H1 (cell line): ENCODE results near the gene RABGGTB. TPM values are rescaled to one million over a fixed set of nuclear protein-coding genes. Genes with fewer than 3 reads are reported as not detected.

Source experiments
- CTBP2 ChIP-seq: IDR thresholded peaks from 2 replicates; pipeline ENCODE4 v1.7.0; 2011; ENCODE audit warnings: borderline replicate concordance, mild to moderate bottlenecking, moderate library complexity, mixed read lengths, low read length; ENCODE audit not compliant: insufficient read depth, insufficient read length
- EP300 ChIP-seq, 2 experiments: IDR thresholded peaks; 1 replicate in 1 of 2; 2 replicates in 1 of 2; pipeline ENCODE4 v1.6.1; 2011 to 2012; ENCODE audit warnings: low read depth in 2 of 2, low read length in 2 of 2, mild to moderate bottlenecking in 2 of 2, borderline replicate concordance in 1 of 2, inconsistent platforms in 1 of 2, moderate library complexity in 1 of 2
- JUN ChIP-seq: IDR thresholded peaks from 2 replicates; pipeline ENCODE4 v1.6.1; 2011; ENCODE audit warnings: low read depth, mild to moderate bottlenecking, improper control_type of control experiment, low read length
- NRF1 ChIP-seq: IDR thresholded peaks from 2 replicates; pipeline ENCODE4 v1.6.1; 2011; ENCODE audit warnings: mild to moderate bottlenecking, low read depth, low read length, improper control_type of control experiment
- TBP ChIP-seq: IDR thresholded peaks from 2 replicates; pipeline ENCODE4 v1.6.1; 2011; ENCODE audit warnings: low read depth, low read length, improper control_type of control experiment
- polyA plus RNA-seq, 7 experiments: library from polyadenylated mRNA; depleted of rRNA in 3 of 7; stranded (reverse) in 5 of 7; unstranded in 2 of 7; fragments of >200 nt in 5 of 7; fragments of 200-250 nt in 2 of 7; gene quantifications; 1 replicate in 5 of 7; 2 replicates in 1 of 7; 4 replicates in 1 of 7; pipeline versions ENCODE4 v1.2.1 to v1.2.3, GENCODE V29; 2011 to 2013; ENCODE audit warnings: missing spikeins in 2 of 7, mixed read lengths in 2 of 7
- total RNA-seq: library from RNA; stranded (reverse); fragmentation: NEBNext Ultra II Directional; extraction: Animal tissue kit (Norgen Biotek cat#: 25700); gene quantifications from 2 replicates; pipeline ENCODE4 v1.2.1, GENCODE V29; 2021
- TF ChIP-seq, protein P1 (sequence below), 3 experiments: IDR thresholded peaks; 1 replicate in 2 of 3; 2 replicates in 1 of 3; pipeline versions ENCODE4 v1.5.1 to v1.6.1; 2011; ENCODE audit warnings: low read length in 3 of 3, mild to moderate bottlenecking in 3 of 3, inconsistent platforms in 2 of 3, low read depth in 1 of 3, moderate library complexity in 1 of 3; ENCODE audit not compliant: insufficient read depth in 1 of 3; ENCODE audit errors: control extremely low read depth in 1 of 3
- TF ChIP-seq, protein P2 (sequence below): IDR thresholded peaks from 2 replicates; pipeline ENCODE4 v1.6.1; 2012; ENCODE audit warnings: inconsistent platforms

Gene RABGGTB
- total and polyA plus RNA-seq, 2 of the 8 experiments (the other 6 are each of a cell fraction or from before 2014, with no cell fraction given): 70.7 to 124 TPM

DNA sequence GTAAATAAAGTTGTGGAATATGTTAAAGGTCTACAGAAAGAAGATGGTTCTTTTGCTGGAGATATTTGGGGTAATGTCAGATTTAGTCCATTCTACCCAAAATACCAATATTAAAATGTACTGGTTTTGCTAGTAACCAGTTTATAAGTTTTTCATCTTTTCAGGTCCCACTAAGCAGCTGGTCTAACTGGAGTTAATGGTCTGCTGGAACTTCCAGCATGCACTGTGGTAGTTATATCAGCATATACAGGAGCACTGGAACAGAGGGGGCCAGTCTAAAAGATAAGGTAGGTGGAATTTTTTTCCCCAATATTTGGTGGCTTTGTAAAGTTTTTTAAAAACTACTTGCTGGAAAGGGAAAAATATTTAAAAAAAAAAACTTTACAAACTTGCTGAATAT is 3.9 kb downstream of the RABGGTB start (continued):
- TF ChIP-seq, protein P1, sequence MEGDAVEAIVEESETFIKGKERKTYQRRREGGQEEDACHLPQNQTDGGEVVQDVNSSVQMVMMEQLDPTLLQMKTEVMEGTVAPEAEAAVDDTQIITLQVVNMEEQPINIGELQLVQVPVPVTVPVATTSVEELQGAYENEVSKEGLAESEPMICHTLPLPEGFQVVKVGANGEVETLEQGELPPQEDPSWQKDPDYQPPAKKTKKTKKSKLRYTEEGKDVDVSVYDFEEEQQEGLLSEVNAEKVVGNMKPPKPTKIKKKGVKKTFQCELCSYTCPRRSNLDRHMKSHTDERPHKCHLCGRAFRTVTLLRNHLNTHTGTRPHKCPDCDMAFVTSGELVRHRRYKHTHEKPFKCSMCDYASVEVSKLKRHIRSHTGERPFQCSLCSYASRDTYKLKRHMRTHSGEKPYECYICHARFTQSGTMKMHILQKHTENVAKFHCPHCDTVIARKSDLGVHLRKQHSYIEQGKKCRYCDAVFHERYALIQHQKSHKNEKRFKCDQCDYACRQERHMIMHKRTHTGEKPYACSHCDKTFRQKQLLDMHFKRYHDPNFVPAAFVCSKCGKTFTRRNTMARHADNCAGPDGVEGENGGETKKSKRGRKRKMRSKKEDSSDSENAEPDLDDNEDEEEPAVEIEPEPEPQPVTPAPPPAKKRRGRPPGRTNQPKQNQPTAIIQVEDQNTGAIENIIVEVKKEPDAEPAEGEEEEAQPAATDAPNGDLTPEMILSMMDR (IDR thresholded peaks at IDR 0.05; ENCODE audit: control extremely low read depth in 1 of 3, insufficient read depth in 1 of 3, low read depth in 1 of 3, low read length in 3 of 3): no peak
- no peak for TF ChIP-seq JUN
- TF ChIP-seq TBP: no peak
- TF ChIP-seq, protein P2, sequence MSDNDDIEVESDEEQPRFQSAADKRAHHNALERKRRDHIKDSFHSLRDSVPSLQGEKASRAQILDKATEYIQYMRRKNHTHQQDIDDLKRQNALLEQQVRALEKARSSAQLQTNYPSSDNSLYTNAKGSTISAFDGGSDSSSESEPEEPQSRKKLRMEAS: no peak
- TF ChIP-seq NRF1: no peak
- no peak for TF ChIP-seq CTBP2
- TF ChIP-seq EP300 (IDR thresholded peaks at IDR 0.05; ENCODE audit: borderline replicate concordance in 1 of 2, low read depth in 2 of 2, low read length in 2 of 2): no peak
- TF ChIP-seq, all 59 proteins: peak for 0
